ENCODE results near the gene COX14. TPM values are rescaled to one million over a fixed set of nuclear protein-coding genes. Genes with fewer than 3 reads are reported as not detected.

Gene COX14
- total RNA-seq, 1 donor from 2014 or later, result 49.7 TPM

DNA sequence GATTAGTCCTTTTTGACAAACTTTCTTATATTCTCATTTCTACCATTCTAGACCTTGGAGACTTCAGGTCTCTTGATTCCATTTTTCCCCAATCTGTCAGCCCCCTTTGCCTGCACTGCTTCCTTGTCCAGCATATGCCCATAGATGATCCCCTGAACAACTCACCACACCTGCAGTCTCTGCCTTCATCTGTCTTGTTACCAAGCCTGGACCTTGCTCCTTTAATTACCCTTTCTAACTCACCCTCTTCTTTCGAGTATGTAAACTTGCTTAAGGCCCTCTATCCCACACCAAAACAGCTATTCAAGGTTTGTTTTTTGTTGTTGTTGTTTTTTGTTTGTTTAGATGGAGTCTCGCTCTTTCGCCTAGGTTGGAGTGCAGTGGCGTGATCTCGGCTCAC lies 9.6 kb downstream of the COX14 start:
- Histone ChIP-seq H3K4me3 (ENCODE audit: insufficient read depth, low read depth, low read length) (no peak overlapping the region), H3K79me2 (ENCODE audit: insufficient read depth, low read length) (peaks cover 26% of the 10 kb centered on the region), H3K9ac (ENCODE audit: low read length) (no peak overlapping the region), H3K36me3 (ENCODE audit: insufficient read depth, low read length) (no peaks in the 10 kb centered on the region), H3K4me1 (ENCODE audit: insufficient read depth, low read length) (no peaks in the 10 kb centered on the region), H3K9me3 (ENCODE audit: insufficient read depth, low read depth, low read length) (no peaks in the 10 kb centered on the region), H3K27me3 (ENCODE audit: insufficient read depth, low read length) (no peaks in the 10 kb centered on the region), H2AFZ (ENCODE audit: low read depth, low read length) (no peak overlapping the region), H3K27ac (ENCODE audit: low read depth, low read length) (no peak overlapping the region), H3K4me2 (ENCODE audit: low read length) (no peak overlapping the region), H4K20me1 (ENCODE audit: insufficient read depth, low read length) (peaks cover 28% of the 10 kb centered on the region)
- DNase-seq (ENCODE audit: low read depth) (no peak), FAIRE-seq (no peak)
- peaks cover 36% of the 10 kb centered on the region for H3K36me3 Mint-ChIP-seq (ENCODE audit: low read depth, unreplicated experiment)
- no peaks in the 10 kb centered on the region for H3K27me3 Mint-ChIP-seq (ENCODE audit: low read depth, unreplicated experiment)
- peaks cover 8% of the 10 kb centered on the region for H3K4me1 Mint-ChIP-seq (ENCODE audit: low read depth, unreplicated experiment)
- no peak for TF ChIP-seq CTCF (IDR thresholded peaks at IDR 0.05; ENCODE audit: insufficient read depth, low read depth, low read length)
- TF ChIP-seq EZH2 (IDR thresholded peaks at IDR 0.05; ENCODE audit: insufficient read depth, low read length), result no peak
- no peak overlapping the region for H3K27ac Mint-ChIP-seq (ENCODE audit: unreplicated experiment)
- H3K4me3 Mint-ChIP-seq (ENCODE audit: unreplicated experiment), result no peak overlapping the region
- no peaks in the 10 kb centered on the region for H3K9me3 Mint-ChIP-seq (ENCODE audit: unreplicated experiment)

- H3K9ac ChIP-seq (ENCODE audit: low read length), result no peak overlapping the region
- no peak for FAIRE-seq
Observed at GRCh38 chr12:50123203-50123602, 11.2 kb downstream of the COX14 start.

More at GRCh38 chr12:50123203-50123602, 11.2 kb downstream of the COX14 start:
- DNase-seq (ENCODE audit: low read depth), result no peak
- Histone ChIP-seq H3K4me3 (ENCODE audit: insufficient read depth, low read depth, low read length) (no peak overlapping the region), H3K4me2 (ENCODE audit: low read length) (no peak overlapping the region), H3K27ac (ENCODE audit: low read depth, low read length) (no peak overlapping the region), H3K9me3 (ENCODE audit: insufficient read depth, low read depth, low read length) (no peaks in the 10 kb centered on the region), H3K36me3 (ENCODE audit: insufficient read depth, low read length) (peaks cover 9% of the 10 kb centered on the region), H2AFZ (ENCODE audit: low read depth, low read length) (no peak overlapping the region), H3K79me2 (ENCODE audit: insufficient read depth, low read length) (peaks cover 21% of the 10 kb centered on the region), H3K27me3 (ENCODE audit: insufficient read depth, low read length) (no peaks in the 10 kb centered on the region), H3K4me1 (ENCODE audit: insufficient read depth, low read length) (no peaks in the 10 kb centered on the region), H4K20me1 (ENCODE audit: insufficient read depth, low read length) (peaks cover 25% of the 10 kb centered on the region)
- Mint-ChIP-seq H3K27ac (ENCODE audit: unreplicated experiment) (peak overlapping the region; percentile 23), H3K4me3 (ENCODE audit: unreplicated experiment) (no peak overlapping the region), H3K9me3 (ENCODE audit: unreplicated experiment) (no peaks in the 10 kb centered on the region), H3K4me1 (ENCODE audit: low read depth, unreplicated experiment) (peaks cover 8% of the 10 kb centered on the region), H3K27me3 (ENCODE audit: low read depth, unreplicated experiment) (no peaks in the 10 kb centered on the region), H3K36me3 (ENCODE audit: low read depth, unreplicated experiment) (peaks cover 41% of the 10 kb centered on the region)
- TF ChIP-seq EZH2 (IDR thresholded peaks at IDR 0.05; ENCODE audit: insufficient read depth, low read length) (no peak), CTCF (IDR thresholded peaks at IDR 0.05; ENCODE audit: insufficient read depth, low read depth, low read length) (no peak)
